Measurements from ENCODE around the gene ELFN1.

The ELFN1 gene

DNA sequence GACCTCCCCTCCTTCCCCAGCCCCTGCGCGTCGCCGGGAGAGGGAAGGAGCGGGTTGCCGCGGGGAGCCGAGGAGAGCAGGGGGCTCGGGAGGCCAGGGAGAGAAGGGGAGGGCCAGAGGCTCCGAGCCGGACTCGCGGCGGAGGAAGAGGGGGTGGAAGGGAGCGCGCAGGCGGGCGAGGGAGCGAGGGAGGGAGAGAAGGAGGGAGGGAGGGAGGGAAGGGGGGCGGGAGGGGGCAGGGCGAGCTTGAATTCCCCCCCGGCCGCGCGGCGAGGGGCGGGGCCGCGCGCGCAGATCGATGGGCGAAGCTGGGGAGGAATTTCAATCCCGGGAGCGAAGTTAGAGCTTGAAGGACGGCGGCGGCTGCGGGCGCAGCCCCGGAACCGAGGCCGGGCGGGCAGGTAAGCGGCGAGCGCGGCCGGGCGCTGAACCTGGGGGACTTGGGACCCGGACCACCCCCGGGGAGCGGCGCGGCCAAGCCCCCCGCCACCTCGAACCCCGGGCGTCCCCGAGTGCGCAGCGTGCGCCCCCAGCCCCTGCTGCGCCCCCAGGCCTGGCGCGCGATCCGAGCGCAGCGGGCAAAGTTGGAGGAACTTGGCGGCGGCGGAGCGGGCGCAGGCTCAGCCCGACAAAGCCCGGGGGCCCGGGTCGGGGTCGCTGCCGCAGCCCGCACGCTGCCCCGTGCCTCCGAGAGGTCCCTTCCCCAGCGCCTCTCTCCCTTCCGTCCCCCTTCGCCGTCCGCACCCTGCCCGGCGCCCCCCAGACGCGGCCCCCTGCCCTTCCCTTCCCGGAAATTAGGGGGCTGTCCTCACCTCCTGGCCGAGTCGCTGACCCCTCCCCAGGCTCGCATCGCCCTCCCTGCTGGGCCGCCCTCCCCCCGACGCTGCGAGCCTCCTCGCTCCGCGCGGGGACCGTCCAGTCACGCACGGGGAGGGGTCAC, at the start of gene ELFN1:
Gene ELFN1, plus strand, starts transcription at position 324 of the 940 bp plus-strand sequence. CDS start 74,320 bp downstream, outside the sequence.
- DNase-seq: no peak

DNA sequence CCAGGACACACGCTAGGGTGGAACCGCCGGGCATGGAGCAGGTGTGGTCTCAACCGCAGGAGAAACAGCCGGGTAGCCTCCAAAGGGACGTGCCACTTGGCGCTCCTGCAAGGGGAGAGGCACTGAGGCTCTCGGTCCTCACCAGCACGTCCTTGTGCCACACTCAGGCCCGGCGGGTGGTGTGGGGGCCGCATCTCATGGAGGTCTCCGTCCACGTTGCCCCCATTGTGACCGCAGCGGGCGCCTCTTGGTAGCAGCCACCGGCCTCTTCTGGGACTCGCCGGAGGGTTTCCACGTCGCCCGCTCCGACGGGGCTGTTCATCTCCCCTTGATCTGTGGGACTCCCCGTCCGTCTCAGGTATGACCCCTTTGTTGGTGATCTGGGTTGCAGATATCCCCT, 49.2 kb upstream of the ELFN1 start:
- DNase-seq: no peak

GRCh38 chr7:1621718-1622117, 48.4 kb upstream of the ELFN1 start:
- no peak for DNase-seq

- no peak for DNase-seq
These were observed 47.6 kb upstream of the ELFN1 start for GRCh38 chr7:1622441-1622840.

DNA sequence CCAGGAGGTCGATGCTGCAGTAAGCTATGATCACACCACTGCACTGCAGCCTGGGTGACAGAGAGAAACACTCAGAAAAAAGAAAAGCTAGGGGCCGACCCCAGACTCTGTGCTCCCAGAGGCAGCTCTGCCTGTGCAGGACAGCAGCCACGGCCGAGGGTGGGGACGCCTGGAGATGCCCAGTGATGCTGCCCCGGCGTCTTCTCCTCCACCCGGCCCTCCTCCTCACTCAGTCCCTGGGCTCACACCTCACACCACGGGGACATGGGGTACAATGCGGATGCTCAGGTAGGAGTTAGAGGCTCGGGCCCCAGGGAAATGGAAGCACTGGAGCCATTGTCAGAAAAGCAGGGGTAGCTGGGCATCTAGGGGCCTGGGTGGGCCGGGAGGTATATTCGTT, 46.3 kb upstream of the ELFN1 start:
- no peak for DNase-seq

GRCh38 chr7:1624999-1625927, 44.8 kb upstream of the ELFN1 start:
- DNase-seq: no peak

DNA sequence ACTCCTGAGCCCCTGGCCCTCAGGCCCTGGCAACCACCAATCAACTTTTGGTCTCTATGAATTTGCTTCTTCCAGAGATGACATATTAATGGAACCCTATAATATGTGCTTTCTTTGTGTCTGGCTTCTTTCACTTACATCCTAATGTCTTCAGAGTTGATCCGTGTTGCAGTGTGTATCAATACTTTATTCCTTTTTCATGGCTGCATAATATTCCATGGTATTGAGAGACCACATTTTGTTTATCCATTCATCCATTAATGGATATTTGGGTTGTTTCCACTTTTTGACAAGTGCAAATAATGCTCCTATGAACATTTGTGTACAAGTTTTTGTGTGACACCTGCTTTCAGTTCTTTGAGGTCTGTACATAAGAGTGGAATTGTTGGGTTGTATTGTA, 43.3 kb upstream of the ELFN1 start:
- DNase-seq: no peak

DNA sequence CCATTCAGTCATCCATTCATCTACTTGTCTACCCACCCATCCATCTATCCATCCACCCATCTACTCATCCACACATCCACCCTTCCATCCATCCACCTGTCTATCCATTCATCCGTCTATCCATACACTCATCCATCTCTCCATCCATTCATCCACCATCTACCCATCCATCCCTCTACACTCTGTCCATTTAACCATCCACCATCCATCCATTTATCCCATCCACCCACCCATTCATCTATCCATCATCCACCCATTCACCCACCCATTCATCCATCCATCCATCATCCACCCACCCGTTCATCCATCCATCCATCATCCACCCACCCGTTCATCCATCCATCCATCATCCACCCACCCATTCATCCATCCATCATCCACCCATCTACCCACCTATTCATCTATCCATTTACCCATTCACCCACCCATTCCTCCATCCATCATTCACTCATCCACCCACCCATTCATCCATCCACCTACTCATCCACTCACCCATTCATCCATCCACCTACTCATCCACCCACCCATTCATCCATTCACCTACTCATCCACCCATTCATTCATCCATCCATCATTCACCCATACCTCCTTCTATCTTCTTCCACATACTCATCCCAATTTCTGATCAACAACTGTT, 39.3 kb upstream of the ELFN1 start:
- DNase-seq: no peak

DNA sequence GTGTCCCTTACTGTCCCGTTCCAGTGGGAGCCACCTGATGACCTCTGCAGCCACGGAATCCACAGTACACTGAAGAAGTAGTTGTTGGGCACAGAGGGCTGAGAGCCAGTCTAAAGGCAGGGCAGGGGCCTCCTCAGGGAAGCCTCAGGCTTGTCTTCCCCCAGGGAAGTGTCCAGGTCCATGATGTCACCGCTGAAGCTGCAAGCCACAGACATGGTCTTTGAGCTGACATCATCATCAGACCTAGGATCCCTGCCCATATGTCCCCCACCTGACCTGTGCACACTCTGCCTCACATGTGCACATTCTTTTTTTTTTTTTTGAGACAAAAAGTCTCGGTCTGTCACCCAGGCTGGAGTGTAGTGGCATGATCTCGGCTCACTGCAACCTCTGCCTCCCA, 38.4 kb upstream of the ELFN1 start:
- DNase-seq: no peak

DNA sequence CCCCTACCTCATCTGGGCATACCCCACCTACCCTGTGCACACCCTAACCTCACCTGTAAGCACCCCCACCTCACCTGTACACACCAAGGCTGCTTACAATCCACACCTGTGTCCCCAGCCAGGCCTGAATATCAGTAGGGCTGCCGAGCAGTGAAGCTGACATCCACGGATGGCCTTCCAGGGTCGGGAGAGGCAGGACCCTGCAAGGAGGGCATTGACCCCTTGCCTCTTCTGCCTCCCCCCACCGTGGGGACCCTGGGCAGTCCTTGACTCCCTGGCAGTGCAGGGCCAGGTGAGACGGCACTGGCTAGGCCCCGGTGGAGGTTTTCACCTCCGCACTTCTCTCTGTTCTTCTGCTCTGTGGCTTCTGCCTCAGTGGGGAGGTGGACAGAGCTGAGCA, 37.6 kb upstream of the ELFN1 start:
- no peak for DNase-seq

- DNase-seq: no peak
These were observed 36.9 kb upstream of the ELFN1 start for GRCh38 chr7:1632916-1633785.

DNA sequence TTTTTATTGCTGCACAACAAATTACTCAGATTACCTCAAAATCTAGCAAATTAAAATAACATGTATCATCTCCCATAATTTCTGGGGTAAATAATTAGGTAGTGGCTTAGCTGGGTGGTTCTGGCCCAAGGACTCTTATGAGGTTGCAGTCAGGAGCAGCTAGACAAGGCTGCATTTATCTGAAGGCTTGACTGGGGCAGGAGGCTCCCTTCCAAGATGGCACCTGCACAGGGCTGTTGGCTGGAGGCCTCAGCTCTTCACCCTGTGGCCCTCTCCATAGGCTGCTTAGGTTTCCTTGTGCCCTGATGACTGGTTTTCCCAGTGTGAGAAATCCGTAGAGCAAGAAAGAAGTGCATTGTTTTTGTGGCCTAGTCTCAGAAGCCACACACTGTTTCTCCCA, 34.7 kb upstream of the ELFN1 start:
- no peak for DNase-seq

- no peak for DNase-seq
These were observed 32.9 kb upstream of the ELFN1 start for GRCh38 chr7:1637155-1637554.

- no peak for DNase-seq
These were observed 31.8 kb upstream of the ELFN1 start for GRCh38 chr7:1638215-1638661.

DNA sequence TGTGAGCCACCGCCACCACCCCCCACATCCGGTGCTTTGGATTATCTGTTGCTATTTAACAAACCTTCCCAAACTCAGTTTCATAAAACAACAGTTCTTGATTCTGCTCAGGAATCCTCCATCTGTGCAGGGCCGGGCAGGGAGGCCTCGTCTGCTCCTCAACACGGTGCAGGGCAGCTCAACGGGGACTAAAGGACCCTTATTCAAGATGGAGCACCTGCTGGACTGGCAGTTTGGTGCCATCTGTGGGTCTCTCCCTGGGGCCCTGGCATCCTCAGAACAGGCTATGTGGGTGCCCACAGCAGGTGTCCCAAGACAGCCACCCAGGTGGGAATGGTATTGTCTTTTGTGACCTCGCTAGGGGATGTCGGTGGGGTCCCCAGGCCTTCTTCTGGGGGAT, 31.0 kb upstream of the ELFN1 start:
- DNase-seq: no peak

- DNase-seq: no peak
These were observed 30.4 kb upstream of the ELFN1 start for GRCh38 chr7:1639532-1640175.

- DNase-seq: no peak
These were observed 29.5 kb upstream of the ELFN1 start for GRCh38 chr7:1640376-1641172.

DNA sequence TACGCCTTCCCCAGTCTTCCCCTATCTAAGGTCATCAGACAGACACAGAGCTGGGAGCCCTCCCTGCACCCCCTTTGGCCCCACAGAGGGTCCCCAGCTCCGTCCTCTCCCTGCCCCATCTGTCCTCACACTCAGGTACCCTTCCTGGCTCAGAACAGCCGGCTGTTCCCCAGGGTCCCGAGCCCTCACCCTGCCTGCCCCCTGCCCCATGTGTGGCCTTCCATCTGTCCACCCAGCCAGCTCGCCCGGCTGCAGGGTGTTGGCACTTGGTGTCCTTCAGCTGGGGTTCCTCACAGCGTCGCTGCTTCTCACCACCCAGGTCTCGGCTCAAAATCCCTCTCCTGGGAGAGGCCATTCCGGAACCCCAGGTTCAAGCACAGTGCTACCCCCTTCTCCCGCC, 28.9 kb upstream of the ELFN1 start:
- DNase-seq: no peak

DNA sequence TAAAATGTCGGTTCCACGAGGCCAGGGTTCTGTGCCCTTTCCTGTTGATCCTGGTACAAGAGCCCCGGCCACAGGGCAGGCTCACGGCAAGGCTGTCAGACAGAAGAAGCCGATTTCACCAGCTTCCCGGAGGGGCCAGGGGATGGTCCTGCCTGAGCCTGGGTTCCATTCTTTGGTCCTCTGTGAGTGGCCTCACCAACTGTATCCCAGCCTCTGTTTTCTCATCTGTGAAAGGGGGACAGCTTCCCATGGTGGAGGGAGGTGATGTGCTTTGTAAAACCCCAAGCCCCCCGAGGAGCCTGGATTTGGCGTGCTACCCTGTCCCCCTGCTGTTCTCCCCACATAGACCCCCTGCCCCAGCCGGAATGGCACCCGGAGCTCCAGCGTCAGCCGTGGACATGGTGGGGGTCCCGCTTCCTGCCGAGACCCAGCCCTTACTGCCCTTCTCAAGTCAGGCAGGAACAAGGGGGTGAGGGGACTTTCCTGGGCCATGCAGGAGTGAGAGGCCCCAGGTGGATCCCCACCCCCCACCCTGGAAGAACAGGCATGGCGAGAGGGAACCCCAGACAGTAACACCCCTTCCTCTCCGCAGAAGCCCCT, 28.3 kb upstream of the ELFN1 start:
- no peak for DNase-seq

DNA sequence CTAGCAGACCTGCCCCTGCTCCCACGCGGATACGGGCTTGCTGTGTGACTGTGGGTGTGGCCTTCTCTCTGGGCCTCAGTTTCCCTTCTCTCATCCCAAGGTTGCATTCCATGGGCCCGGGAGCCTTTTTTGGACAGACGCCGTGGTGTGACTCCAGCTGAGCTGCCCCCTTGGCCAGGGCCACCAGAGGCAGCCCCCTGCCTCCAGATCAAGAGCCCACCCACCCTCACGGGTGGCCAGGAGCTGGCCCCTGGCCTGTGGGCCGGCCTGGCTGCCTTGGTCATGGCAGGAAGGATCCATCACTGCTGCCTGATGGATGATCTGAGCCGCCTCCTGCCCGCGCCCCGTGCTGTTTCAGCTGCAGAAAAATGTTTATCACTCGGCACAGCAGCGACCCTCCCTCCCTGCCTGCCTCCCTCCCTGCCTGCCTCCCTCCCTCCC, 27.8 kb upstream of the ELFN1 start:
- DNase-seq: no peak

Data from stimulated activated CD4-positive, alpha-beta T cell treated with anti-CD3 and anti-CD28 coated beads, Interleukin-2, amount 100 ng/mL, for 24 hours (primary cell).